A673 (cell line): Measurements from ENCODE around the gene SREBF2.

Experiments used
- CTCF ChIP-seq: fragments of 300-800, 200-600 bp; sonication (generic); conservative IDR thresholded peaks from 2 replicates; pipeline ENCODE4 v1.5.1; 2017; ENCODE audit warnings: low read depth, mild to moderate bottlenecking, antibody characterized with exemption, low read length, moderate library complexity, mixed read lengths
- EZH2 ChIP-seq: fragments of 200-600 bp; sonication (generic); IDR thresholded peaks from 2 replicates; pipeline ENCODE4 v1.6.1; 2017; ENCODE audit warnings: borderline replicate concordance, low read depth, mild to moderate bottlenecking, mixed read lengths, antibody characterized with exemption, low read length; ENCODE audit not compliant: poor library complexity, severe bottlenecking

GRCh38 chr22:41801886-41802285 is 31.0 kb upstream of the SREBF2 start:
- TF ChIP-seq CTCF (no peak), EZH2 (no peak)
